HEK293 (cell line): ENCODE data around the gene WDR89.

Experiments used
- CTCF ChIA-PET: fragments of 350-600 bp; formaldehyde crosslinking; extraction: SDS; loops from one replicate; lab custom pipeline; 2021; ENCODE audit warnings: antibody characterized with exemption; lab: Yijun Ruan, JAX
- POLR2A ChIA-PET: fragments of 300-600 bp; formaldehyde crosslinking; extraction: SDS; loops from one replicate; lab custom pipeline; 2020; ENCODE audit warnings: antibody characterized with exemption, inconsistent platforms; lab: Yijun Ruan, JAX
- H3K27ac ChIP-seq: fragments of 200-500 bp; sonication (Bioruptor generic); 2 replicates; pipeline ENCODE4 v1.5.1; 2014; ENCODE audit warnings: low read depth, low read length, control low read depth, inconsistent platforms; ENCODE audit errors: extremely low read depth
- H3K36me3 ChIP-seq, 2 experiments: fragments of 200-500 bp in 1 of 2; sonication (Bioruptor generic) in 1 of 2; 1 replicate in 1 of 2; 2 replicates in 1 of 2; pipeline ENCODE4 v1.5.1; 2014 to 2017; ENCODE audit warnings: inconsistent platforms in 2 of 2, low read length in 2 of 2; ENCODE audit not compliant: control insufficient read depth in 2 of 2, insufficient read depth in 1 of 2
- H3K4me1 ChIP-seq: fragments of 200-500 bp; sonication (Bioruptor generic); 2 replicates; pipeline ENCODE4 v1.5.1; 2014; ENCODE audit warnings: mild to moderate bottlenecking, low read length, inconsistent platforms; ENCODE audit not compliant: control insufficient read depth, insufficient read depth
- H3K4me3 ChIP-seq: 2 replicates; pipeline ENCODE4 v1.5.1; 2011; ENCODE audit warnings: low read depth, mild to moderate bottlenecking, control low read depth, low read length, moderate library complexity
- H3K9me3 ChIP-seq: fragments of 200-500 bp; sonication (Bioruptor generic); 2 replicates; pipeline ENCODE4 v1.5.1; 2014; ENCODE audit warnings: low read depth, low read length, inconsistent platforms; ENCODE audit not compliant: control insufficient read depth, insufficient read depth
- GLIS2 ChIP-seq: fragments of 450-650 bp; formaldehyde crosslinking; IDR thresholded peaks from 2 replicates; pipeline ENCODE4 v1.5.1; 2016; ENCODE audit warnings: missing biosample characterization, missing genetic modification characterization
- HOXC10 ChIP-seq: sonication (generic); formaldehyde crosslinking; IDR thresholded peaks from 2 replicates; pipeline ENCODE4 v1.8.1; 2023; ENCODE audit warnings: mild to moderate bottlenecking, missing genetic modification reagents
- IKZF3 ChIP-seq: fragments of 450-650 bp; IDR thresholded peaks from 2 replicates; pipeline ENCODE4 v1.5.0; 2018; ENCODE audit warnings: missing biosample characterization, mild to moderate bottlenecking, missing genetic modification characterization, moderate library complexity
- KLF1 ChIP-seq: fragments of 450-650 bp; formaldehyde crosslinking; IDR thresholded peaks from 2 replicates; pipeline ENCODE4 v1.5.1; 2016; ENCODE audit warnings: missing biosample characterization, missing genetic modification characterization
- MYNN ChIP-seq: fragments of 450-650 bp; formaldehyde crosslinking; IDR thresholded peaks from 2 replicates; pipeline ENCODE4 v1.5.1; 2016; ENCODE audit warnings: missing biosample characterization, missing genetic modification characterization, borderline replicate concordance
- SP3 ChIP-seq: fragments of 450-650 bp; formaldehyde crosslinking; IDR thresholded peaks from 2 replicates; pipeline ENCODE4 v1.5.1; 2016; ENCODE audit warnings: missing biosample characterization, missing genetic modification characterization
- ZBTB1 ChIP-seq: fragments of 450-650 bp; formaldehyde crosslinking; IDR thresholded peaks from 2 replicates; pipeline ENCODE4 v1.5.1; 2016; ENCODE audit warnings: missing biosample characterization, missing genetic modification characterization
- ZBTB17 ChIP-seq: fragments of 450-650 bp; formaldehyde crosslinking; IDR thresholded peaks from 2 replicates; pipeline ENCODE4 v1.5.1; 2016; ENCODE audit warnings: missing biosample characterization, missing genetic modification characterization
- ZBTB21 ChIP-seq: fragments of 450-650 bp; formaldehyde crosslinking; IDR thresholded peaks from 2 replicates; pipeline ENCODE4 v1.5.1; 2017; ENCODE audit warnings: missing biosample characterization, missing genetic modification characterization
- ZNF138 ChIP-seq: fragments of 450-650 bp; formaldehyde crosslinking; IDR thresholded peaks from 2 replicates; pipeline ENCODE4 v1.5.1; 2016; ENCODE audit warnings: missing biosample characterization, missing genetic modification characterization, borderline replicate concordance
- ZNF169 ChIP-seq: fragments of 450-650 bp; formaldehyde crosslinking; IDR thresholded peaks from 2 replicates; pipeline ENCODE4 v1.5.1; 2016; ENCODE audit warnings: missing biosample characterization, missing genetic modification characterization
- ZNF394 ChIP-seq: fragments of 450-650 bp; formaldehyde crosslinking; IDR thresholded peaks from 2 replicates; pipeline ENCODE4 v1.5.1; 2016; ENCODE audit warnings: missing biosample characterization, missing genetic modification characterization, mild to moderate bottlenecking, moderate library complexity, borderline replicate concordance
- ZNF501 ChIP-seq: fragments of 450-650 bp; formaldehyde crosslinking; IDR thresholded peaks from 2 replicates; pipeline ENCODE4 v1.5.1; 2016; ENCODE audit warnings: missing biosample characterization, missing genetic modification characterization
- ZNF560 ChIP-seq: fragments of 450-650 bp; formaldehyde crosslinking; IDR thresholded peaks from 2 replicates; pipeline ENCODE4 v1.5.1; 2017; ENCODE audit warnings: missing biosample characterization, missing genetic modification characterization, borderline replicate concordance
- ZNF561 ChIP-seq: fragments of 450-650 bp; IDR thresholded peaks from 2 replicates; pipeline ENCODE4 v1.5.1; 2018; ENCODE audit warnings: missing biosample characterization, missing genetic modification characterization, borderline replicate concordance
- ZNF585B ChIP-seq: fragments of 450-650 bp; formaldehyde crosslinking; IDR thresholded peaks from 2 replicates; pipeline ENCODE4 v1.5.1; 2016; ENCODE audit warnings: missing biosample characterization, missing genetic modification characterization
- ZNF600 ChIP-seq: fragments of 450-650 bp; formaldehyde crosslinking; IDR thresholded peaks from 2 replicates; pipeline ENCODE4 v1.5.1; 2016; ENCODE audit warnings: missing biosample characterization, missing genetic modification characterization
- ZNF654 ChIP-seq: fragments of 450-650 bp; formaldehyde crosslinking; IDR thresholded peaks from 2 replicates; pipeline ENCODE4 v1.5.1; 2016; ENCODE audit warnings: low read depth, missing biosample characterization, missing genetic modification characterization
- ZNF658 ChIP-seq: fragments of 450-650 bp; formaldehyde crosslinking; IDR thresholded peaks from 2 replicates; pipeline ENCODE4; 2016; ENCODE audit warnings: missing biosample characterization, missing genetic modification characterization
- ZNF76 ChIP-seq: fragments of 450-650 bp; formaldehyde crosslinking; IDR thresholded peaks from 2 replicates; pipeline ENCODE4; 2016; ENCODE audit warnings: low read depth, missing biosample characterization, missing genetic modification characterization, borderline replicate concordance
- ZNF791 ChIP-seq: fragments of 450-650 bp; formaldehyde crosslinking; IDR thresholded peaks from 2 replicates; pipeline ENCODE4 v1.5.1; 2016; ENCODE audit warnings: missing biosample characterization, missing genetic modification characterization
- ZNF837 ChIP-seq: fragments of 450-650 bp; formaldehyde crosslinking; IDR thresholded peaks from 2 replicates; pipeline ENCODE4 v1.5.1; 2016; ENCODE audit warnings: missing biosample characterization, missing genetic modification characterization
- ZSCAN30 ChIP-seq: fragments of 450-650 bp; IDR thresholded peaks from 2 replicates; pipeline ENCODE4 v1.5.1; 2018; ENCODE audit warnings: missing biosample characterization, mild to moderate bottlenecking, missing genetic modification characterization, moderate library complexity
- TF ChIP-seq, protein P1 (sequence below): fragments of 450-650 bp; formaldehyde crosslinking; IDR thresholded peaks from 2 replicates; pipeline ENCODE4 v1.5.1; 2016; ENCODE audit warnings: missing biosample characterization, missing genetic modification characterization
- TF ChIP-seq, protein P2 (sequence below): sonication (generic); formaldehyde crosslinking; IDR thresholded peaks from 2 replicates; pipeline ENCODE4 v1.8.1; 2022; ENCODE audit warnings: mild to moderate bottlenecking, moderate library complexity, missing genetic modification reagents
- TF ChIP-seq, protein P3 (sequence below): fragments of 450-650 bp; formaldehyde crosslinking; IDR thresholded peaks from 2 replicates; pipeline ENCODE4 v1.5.1; 2016; ENCODE audit warnings: missing biosample characterization, missing genetic modification characterization
- TF ChIP-seq, protein P4 (sequence below): fragments of 450-650 bp; formaldehyde crosslinking; IDR thresholded peaks from 2 replicates; pipeline ENCODE4 v1.5.1; 2016; ENCODE audit warnings: missing biosample characterization, missing genetic modification characterization, low read depth

The WDR89 gene

GRCh38 chr14:63685401-63685800 is 43.7 kb upstream of the WDR89 start:
- peaks cover 2% of the 10 kb centered on the region for H3K4me1 ChIP-seq
- peaks cover 0 to 4% of the 10 kb centered on the region in 2 experiments; a peak in 2 of 3 replicates for H3K36me3 ChIP-seq
- CTCF ChIA-PET = interaction anchor here (0.6 kb wide), 1 partner anchor 191 kb away, joined by 3 read pairs; no protein-coding TSS in a partner anchor
- H3K4me3 ChIP-seq = no peak overlapping the region
- H3K9me3 ChIP-seq = no peaks in the 10 kb centered on the region
- no peak overlapping the region for H3K27ac ChIP-seq
- POLR2A ChIA-PET = no interaction called here
- TF ChIP-seq ZNF76 (tag by site-specific recombination) = no peak

GRCh38 chr14:63682727-63683593 is 41.3 kb upstream of the WDR89 start:
- H3K36me3 ChIP-seq = peaks cover 0 to 4% of the 10 kb centered on the region in 2 experiments; a peak in 2 of 3 replicates
- no peak overlapping the region for H3K4me3 ChIP-seq
- H3K9me3 ChIP-seq = no peaks in the 10 kb centered on the region
- peaks cover 9% of the 10 kb centered on the region for H3K4me1 ChIP-seq
- H3K27ac ChIP-seq = no peak overlapping the region
- POLR2A ChIA-PET = no interaction called here
- CTCF ChIA-PET = interaction anchor here (0.7 to 0.9 kb wide), 2 partner anchors 282 to 294 kb away, joined by 3 read pairs; no protein-coding TSS in a partner anchor
- TF ChIP-seq ZBTB21 = no peak
- no peak for TF ChIP-seq ZNF791 (tag by site-specific recombination)
- 0 out of 2 replicates have a peak, but pooled peaks have one; percentile 19 for TF ChIP-seq ZNF561 (tag by site-specific recombination)
- no peak for TF ChIP-seq GLIS2 (tag by site-specific recombination)
- TF ChIP-seq ZNF600 = 0 out of 2 replicates have a peak, but pooled peaks have one; percentile 32
- TF ChIP-seq ZBTB1 (tag by site-specific recombination) = no peak
- no peak; the same call in 1 of the 2 replicates for TF ChIP-seq ZBTB17 (tag by site-specific recombination)
- TF ChIP-seq MYNN (tag by site-specific recombination) = no peak
- TF ChIP-seq, protein P1, sequence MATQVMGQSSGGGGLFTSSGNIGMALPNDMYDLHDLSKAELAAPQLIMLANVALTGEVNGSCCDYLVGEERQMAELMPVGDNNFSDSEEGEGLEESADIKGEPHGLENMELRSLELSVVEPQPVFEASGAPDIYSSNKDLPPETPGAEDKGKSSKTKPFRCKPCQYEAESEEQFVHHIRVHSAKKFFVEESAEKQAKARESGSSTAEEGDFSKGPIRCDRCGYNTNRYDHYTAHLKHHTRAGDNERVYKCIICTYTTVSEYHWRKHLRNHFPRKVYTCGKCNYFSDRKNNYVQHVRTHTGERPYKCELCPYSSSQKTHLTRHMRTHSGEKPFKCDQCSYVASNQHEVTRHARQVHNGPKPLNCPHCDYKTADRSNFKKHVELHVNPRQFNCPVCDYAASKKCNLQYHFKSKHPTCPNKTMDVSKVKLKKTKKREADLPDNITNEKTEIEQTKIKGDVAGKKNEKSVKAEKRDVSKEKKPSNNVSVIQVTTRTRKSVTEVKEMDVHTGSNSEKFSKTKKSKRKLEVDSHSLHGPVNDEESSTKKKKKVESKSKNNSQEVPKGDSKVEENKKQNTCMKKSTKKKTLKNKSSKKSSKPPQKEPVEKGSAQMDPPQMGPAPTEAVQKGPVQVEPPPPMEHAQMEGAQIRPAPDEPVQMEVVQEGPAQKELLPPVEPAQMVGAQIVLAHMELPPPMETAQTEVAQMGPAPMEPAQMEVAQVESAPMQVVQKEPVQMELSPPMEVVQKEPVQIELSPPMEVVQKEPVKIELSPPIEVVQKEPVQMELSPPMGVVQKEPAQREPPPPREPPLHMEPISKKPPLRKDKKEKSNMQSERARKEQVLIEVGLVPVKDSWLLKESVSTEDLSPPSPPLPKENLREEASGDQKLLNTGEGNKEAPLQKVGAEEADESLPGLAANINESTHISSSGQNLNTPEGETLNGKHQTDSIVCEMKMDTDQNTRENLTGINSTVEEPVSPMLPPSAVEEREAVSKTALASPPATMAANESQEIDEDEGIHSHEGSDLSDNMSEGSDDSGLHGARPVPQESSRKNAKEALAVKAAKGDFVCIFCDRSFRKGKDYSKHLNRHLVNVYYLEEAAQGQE (tag by site-specific recombination) = no peak
- TF ChIP-seq, protein P2, sequence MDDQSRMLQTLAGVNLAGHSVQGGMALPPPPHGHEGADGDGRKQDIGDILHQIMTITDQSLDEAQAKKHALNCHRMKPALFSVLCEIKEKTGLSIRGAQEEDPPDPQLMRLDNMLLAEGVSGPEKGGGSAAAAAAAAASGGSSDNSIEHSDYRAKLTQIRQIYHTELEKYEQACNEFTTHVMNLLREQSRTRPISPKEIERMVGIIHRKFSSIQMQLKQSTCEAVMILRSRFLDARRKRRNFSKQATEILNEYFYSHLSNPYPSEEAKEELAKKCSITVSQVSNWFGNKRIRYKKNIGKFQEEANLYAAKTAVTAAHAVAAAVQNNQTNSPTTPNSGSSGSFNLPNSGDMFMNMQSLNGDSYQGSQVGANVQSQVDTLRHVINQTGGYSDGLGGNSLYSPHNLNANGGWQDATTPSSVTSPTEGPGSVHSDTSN (CRISPR knock-in tag) = no peak
- TF ChIP-seq ZSCAN30 (tag by site-specific recombination) = no peak
- TF ChIP-seq, protein P3, sequence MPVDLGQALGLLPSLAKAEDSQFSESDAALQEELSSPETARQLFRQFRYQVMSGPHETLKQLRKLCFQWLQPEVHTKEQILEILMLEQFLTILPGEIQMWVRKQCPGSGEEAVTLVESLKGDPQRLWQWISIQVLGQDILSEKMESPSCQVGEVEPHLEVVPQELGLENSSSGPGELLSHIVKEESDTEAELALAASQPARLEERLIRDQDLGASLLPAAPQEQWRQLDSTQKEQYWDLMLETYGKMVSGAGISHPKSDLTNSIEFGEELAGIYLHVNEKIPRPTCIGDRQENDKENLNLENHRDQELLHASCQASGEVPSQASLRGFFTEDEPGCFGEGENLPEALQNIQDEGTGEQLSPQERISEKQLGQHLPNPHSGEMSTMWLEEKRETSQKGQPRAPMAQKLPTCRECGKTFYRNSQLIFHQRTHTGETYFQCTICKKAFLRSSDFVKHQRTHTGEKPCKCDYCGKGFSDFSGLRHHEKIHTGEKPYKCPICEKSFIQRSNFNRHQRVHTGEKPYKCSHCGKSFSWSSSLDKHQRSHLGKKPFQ = peak; percentile 67
- TF ChIP-seq ZNF654 (tag by site-specific recombination) = no peak
- no peak for TF ChIP-seq KLF1 (tag by site-specific recombination)
- no peak for TF ChIP-seq ZNF169 (tag by site-specific recombination)
- peak; percentile 80; the same call in 1 of the 2 replicates for TF ChIP-seq ZNF394 (tag by site-specific recombination)
- no peak for TF ChIP-seq SP3 (tag by site-specific recombination)
- TF ChIP-seq IKZF3 (tag by site-specific recombination) = no peak
- no peak for TF ChIP-seq ZNF560 (tag by site-specific recombination)
- no peak for TF ChIP-seq ZNF658 (tag by site-specific recombination)
- TF ChIP-seq, protein P4, sequence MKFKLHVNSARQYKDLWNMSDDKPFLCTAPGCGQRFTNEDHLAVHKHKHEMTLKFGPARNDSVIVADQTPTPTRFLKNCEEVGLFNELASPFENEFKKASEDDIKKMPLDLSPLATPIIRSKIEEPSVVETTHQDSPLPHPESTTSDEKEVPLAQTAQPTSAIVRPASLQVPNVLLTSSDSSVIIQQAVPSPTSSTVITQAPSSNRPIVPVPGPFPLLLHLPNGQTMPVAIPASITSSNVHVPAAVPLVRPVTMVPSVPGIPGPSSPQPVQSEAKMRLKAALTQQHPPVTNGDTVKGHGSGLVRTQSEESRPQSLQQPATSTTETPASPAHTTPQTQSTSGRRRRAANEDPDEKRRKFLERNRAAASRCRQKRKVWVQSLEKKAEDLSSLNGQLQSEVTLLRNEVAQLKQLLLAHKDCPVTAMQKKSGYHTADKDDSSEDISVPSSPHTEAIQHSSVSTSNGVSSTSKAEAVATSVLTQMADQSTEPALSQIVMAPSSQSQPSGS (tag by site-specific recombination) = no peak
- TF ChIP-seq ZNF501 (tag by site-specific recombination) = no peak
- no peak for TF ChIP-seq ZNF585B (tag by site-specific recombination)
- no peak for TF ChIP-seq ZNF138 (tag by site-specific recombination)
- TF ChIP-seq HOXC10 = no peak
- TF ChIP-seq ZNF837 = no peak
